GM18873 (cell line): ENCODE measurements around the gene ALKBH1.
"Not testable (repeated sequence)": the region's sequence is repeated elsewhere in the genome, so short reads cannot be mapped to it uniquely, and the experiment has no call there.

Experiments
- ATAC-seq: cut with Tn5 transposase; IDR thresholded peaks from one replicate; pipeline ENCODE4 v1.9.1; 2021; ENCODE audit warnings: mild to moderate bottlenecking, moderate library complexity, moderate number of reproducible peaks; ENCODE audit not compliant: unreplicated experiment, low FRiP score

Gene ALKBH1

DNA sequence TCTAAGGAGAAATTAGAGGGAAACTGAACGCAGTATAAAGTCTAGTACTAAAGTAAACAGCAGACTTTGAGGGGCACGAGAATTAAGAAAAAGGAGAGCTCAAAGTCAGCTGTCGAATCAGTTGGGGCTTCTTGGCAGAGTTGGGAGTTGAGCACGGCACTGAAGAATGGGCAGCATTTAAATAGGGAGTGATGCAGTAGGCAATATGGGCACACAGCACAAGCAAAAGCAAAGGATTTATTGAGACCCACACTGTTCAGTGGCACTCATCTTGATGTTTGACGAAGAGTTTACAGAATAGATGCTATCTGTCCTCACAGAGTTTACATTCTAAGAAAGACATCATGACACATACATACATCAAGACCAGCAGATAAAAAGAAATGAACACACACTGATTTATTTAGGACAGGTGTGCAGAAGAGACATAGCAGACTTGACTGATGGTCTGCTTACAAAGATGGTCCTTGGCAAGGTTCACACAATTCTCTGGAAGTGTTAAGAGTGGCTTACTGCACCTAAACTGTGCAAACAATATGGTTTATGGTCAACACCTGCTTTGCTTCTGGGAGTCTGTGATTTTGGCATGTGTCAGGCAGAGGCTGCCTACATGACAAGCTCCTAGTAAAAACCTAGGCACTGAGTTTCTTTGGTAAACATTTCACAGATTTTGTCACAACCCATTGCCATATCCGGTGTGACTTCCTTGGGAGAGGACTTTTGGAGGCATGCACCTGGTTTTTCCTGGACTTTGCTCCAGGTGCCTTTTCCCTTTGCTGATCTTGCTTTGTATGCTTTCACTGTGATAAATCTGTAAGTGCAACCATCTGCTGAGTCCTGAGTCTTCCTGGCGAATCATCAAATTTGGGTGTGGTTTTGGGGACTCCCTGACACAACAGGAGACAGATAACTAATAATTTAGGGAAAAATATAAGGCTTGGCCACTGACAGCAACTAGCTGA, 26.3 kb downstream of the ALKBH1 start:
- ATAC-seq: no peak

DNA sequence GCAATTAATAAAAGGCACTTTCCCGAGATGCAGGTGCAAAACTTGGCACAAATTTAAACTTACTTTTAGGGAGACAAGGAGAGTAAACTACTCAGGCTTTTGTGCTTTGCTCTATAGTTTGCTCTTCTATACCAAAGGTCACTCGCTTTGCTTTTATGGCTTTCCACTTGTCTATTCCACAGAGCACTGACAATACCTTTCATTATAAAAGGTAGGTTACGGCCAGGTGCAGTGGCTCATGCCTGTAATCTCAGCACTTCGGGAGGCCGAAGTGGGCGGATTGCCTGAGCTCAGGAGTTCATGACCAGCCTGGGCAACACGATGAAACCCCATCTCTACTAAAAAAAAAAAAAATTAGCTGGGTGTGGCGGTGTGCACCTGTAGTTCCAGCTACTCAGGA, 32.9 kb downstream of the ALKBH1 start:
- ATAC-seq: no peak

DNA sequence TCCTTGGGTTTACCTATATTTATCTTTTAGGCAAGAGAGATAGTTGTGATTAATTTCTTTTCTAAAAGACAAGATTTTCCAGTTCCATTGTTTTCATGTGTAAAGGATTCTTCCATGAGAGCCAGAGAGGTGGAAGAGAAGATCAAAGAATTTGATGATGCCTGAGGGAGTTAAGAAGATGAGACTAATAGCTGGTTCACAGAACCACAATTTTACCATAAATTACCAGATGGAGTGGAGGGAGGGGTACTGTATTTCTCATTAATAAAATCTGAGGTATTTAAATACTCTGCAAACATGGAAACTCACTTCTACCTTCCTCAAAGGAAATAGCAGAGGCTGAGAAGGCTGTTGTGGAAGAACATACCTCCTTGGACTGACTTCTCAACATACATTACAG, 34.6 kb downstream of the ALKBH1 start:
- no peak for ATAC-seq

DNA sequence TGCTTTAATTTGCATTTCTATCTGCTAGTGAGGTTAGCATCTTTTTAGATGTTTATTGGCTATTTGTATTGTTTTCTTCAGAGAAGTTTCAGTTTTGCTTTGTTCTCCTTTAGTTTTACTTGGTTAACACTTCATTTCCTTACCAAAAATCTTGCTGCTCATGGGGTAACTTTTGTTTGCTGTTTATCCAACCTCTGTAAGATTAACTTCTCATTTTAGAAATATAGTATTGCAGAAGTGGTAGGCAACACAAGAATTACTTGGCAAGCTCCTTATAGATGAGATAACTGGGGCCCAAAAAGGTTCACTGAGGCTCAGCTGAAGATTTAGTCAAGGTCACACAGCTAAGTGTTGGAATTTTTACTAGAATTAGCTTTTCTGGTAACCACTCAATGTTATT, 40.5 kb downstream of the ALKBH1 start:
- no peak for ATAC-seq

DNA sequence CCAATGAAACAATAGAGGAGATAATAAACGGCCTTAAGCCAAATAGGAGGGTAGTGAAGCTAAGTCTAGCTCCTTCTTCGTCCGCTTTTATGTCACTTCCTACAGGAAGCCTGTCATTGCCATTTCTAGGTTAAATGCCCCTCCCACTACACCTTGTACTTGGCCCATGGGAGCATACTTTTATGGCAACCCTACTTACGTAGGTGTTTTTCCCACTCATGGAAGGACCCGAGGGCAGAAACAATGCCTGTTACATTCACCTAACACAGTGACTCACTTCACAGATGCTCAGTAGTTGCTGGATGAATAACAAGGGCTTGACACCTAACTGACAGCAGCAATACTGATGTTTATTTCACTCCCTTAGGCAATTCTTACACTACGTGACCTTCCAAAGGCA, 44.5 kb downstream of the ALKBH1 start:
- no peak for ATAC-seq

DNA sequence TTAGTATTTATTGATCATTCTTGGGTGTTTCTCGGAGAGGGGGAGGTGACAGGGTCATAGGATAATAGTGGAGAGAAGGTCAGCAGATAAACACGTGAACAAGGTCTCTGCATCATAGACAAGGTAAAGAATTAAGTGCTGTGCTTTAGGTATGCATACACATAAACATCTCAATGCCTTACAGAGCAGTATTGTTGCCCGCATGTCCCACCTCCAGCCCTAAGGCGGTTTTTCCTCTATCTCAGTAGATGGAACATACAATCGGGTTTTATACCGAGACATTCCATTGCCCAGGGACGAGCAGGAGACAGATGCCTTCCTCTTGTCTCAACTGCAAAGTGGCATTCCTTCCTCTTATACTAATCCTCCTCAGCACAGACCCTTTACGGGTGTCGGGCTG, 46.3 kb downstream of the ALKBH1 start:
- ATAC-seq: not testable (repeated sequence)

DNA sequence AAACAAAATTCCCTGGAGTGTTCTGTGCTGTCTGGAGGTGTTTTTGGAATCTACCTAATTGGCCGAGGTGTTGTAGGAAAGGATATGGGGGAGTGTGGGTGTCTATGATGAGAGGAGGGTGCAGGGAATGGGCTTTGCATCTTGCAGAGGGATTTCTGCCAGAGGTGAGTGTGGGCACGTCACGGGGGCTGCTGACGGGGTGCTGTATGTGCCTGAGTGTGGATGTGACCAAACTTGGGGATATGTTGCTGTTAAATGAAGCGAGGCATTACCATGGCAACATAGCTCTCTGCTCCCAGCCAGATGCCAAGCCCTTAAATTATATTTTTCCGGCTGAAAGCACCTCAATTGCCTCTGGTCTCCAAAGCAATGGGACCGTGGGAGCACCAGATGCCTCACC, 47.1 kb downstream of the ALKBH1 start:
- no peak for ATAC-seq

DNA sequence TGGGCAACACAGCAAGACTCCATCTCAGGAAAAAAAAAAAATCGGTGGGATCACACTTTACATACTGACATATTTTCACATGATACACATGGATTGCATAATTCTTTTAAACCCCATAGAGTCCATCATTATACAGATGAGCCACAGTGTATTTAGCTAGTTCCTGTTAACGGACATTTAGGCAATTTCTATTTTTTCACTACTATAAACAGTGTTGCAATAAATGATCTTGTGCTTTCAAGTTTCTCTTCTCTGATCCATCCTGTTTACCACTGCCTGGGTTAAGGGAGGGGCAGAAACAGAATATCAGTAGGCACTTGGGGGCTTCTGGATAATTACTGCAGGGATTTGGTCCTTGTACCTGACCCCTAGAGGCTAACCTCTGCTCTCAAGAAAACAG, 48.0 kb downstream of the ALKBH1 start:
- no peak for ATAC-seq

DNA sequence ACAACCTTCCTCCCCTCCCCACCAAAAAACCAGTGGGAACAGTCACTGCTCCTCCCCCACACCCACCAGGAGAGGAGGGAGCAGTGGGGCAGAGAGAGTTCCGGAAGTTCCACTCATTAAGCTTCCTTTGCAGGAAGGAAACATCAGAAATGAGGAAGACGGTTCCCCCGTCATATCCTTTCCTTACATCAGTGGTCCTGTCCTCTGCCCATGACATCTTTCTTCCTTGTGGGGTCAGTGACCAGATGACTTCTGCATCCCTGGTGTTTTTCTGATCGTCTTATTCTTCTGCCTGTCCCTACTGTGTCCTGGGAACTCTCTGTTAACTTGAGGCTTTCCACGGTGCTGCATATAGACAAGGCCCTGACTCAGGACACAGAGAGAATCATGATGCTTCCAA, 50.5 kb downstream of the ALKBH1 start:
- ATAC-seq: no peak

DNA sequence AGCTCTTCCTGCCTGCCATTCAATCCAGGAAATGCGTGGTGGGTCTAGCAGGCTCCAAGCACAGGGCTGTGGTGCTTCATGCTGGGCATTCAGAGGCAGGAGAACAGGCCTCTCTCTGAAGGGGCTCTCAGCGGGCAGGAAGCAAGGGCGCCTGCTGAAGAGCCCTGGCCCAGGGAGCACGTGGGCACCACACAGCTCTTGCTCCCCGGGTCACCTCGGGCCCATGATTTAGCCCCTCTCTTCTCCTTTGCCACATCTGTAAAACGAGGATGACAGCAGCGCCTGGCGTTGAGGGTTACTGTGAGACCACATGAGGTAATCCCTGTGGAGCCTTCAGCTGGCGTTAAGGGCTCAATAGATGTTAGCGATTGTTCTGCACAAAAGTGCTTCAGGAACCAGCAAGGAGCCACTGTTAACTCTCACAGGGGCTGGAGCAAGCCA, 53.8 kb downstream of the ALKBH1 start:
- no peak for ATAC-seq

DNA sequence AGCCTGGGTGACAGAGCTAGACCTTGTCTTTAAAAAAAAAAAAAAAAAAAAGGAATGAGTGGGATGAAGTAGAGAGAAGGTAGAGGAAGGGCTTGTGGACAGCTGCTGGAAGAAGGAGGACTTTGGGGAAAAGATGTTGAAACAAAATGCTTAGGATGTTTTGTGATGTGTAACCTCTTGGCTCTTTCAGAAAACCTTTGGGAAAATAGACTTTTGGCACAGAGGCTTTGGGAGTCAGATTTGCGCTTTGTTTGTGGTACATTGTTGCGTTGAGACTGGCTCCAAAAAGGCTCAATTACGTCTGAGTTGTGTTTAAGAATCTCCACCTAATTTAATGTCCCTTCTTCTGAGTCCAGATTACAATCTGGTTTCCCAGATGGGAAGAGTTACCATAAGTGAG, 58.5 kb downstream of the ALKBH1 start:
- no peak for ATAC-seq

DNA sequence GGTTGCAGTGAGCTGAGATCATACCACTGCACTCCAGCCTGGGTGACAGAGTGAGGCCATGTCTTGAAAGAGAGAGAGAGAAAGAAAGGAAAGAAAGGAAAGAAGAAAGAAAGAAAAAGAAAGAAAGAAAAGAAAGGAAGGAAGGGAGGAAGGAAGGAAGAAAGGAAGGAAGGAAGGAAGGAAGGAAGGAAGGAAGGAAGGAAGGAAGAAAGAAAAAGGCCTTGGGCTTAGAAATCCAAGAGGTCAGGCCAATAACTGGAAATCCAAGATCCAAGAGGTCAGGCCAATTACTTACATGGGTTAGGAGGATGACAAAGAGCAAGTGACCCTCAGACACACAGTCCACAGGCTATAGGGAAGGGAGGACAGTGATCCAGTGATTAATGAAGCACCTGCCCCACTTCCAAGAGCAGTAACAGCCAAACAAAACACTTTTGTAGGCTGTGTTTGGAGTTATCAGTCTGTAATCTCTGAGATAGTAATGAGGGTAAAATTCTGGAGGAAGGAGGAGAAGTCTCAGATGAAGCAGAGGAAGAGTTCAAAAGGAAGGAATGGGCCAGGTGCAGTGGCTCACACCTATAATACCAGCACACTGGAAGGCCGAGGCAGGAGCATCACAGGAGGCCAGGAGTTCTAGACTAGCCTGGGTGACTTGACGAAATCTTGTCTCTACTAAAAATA, 59.2 kb downstream of the ALKBH1 start:
- ATAC-seq: no peak

DNA sequence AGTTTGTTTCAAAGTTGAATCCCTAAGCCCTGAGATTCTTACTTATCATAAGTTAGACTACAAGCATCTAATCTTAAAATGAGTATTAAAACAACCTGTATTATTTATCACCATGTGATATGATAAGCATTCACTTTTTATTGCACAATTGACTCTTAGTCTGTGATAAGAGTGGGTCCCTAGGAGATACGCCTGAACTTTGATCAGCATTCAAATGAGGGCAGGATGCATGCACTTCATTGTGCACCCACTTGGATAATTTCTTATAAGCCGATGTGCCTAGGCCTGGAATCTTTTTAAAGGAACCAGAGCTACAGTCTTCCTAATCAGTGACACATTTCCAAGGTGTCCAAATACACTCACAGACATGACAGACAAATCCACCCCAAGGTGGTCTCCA, 60.0 kb downstream of the ALKBH1 start:
- ATAC-seq: no peak

DNA sequence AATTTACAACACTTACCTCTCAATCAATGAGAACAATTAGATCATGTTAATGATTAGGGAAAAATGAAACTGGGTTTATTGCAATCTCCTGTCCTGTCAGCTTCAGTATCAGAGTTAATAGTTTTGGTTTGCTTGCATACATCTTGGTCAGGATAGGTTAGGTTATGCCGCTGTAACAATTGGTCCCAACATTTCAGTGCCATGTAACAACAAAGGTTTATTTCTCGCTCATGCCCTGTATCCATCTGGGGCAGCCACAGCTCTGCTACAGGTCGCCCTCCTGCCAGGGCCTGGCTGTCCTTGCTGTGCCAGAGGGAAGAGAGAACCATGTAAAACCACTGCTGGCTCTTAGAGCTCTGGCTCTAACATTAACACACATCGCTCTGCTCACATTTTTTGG, 60.9 kb downstream of the ALKBH1 start:
- no peak for ATAC-seq

DNA sequence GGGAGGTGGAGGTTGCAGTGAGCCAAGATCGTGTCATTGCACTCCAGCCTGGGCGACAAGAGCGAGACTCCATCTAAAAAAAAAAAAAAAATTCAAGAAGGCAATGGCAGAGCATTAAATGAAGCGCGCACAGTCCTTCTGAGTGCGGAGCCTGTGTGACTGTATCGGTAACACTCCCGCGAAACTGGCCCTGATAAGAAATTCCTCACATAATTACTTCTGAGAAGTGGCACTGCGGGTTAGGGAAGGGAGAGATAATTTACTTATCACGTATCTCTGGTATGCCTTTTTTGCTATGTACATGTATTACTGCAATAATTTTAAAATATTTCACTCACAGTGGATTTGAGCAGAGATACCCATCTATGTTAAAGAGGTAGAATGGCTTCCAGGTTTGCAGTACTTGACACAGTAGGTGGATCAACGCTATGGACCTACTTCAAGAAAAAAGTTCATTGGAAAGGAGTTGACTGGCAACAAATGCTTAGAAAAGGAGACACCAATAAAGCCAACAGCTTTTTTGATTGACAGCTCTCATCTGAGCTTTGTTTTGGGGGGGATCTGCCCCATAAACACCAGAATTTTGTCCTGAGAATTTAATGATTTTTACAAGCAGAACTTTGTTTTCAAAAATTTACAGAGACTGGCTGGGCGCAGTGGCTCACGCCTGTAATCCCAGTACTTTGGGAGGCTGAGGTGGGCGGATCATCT, 62.1 kb downstream of the ALKBH1 start:
- ATAC-seq: no peak

DNA sequence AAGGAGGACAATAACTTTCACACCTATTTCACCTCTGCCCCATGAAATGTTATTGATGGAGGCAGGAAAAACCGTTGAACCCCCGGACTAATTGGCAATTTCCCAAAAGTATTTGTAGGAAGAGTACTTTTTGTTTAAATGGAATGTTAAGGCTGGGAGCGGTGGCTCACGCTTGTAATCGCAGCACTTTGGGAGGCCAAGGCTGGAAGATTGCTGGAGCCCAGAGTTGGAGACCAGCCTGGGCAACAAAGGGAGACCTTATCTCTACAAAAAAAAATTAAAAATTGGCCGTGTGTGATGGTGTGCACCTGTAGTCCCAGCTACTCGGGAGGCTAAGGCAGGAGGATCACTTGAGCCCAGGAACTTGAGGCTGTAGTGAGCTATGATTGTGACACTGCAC, 65.4 kb downstream of the ALKBH1 start:
- ATAC-seq: no peak

DNA sequence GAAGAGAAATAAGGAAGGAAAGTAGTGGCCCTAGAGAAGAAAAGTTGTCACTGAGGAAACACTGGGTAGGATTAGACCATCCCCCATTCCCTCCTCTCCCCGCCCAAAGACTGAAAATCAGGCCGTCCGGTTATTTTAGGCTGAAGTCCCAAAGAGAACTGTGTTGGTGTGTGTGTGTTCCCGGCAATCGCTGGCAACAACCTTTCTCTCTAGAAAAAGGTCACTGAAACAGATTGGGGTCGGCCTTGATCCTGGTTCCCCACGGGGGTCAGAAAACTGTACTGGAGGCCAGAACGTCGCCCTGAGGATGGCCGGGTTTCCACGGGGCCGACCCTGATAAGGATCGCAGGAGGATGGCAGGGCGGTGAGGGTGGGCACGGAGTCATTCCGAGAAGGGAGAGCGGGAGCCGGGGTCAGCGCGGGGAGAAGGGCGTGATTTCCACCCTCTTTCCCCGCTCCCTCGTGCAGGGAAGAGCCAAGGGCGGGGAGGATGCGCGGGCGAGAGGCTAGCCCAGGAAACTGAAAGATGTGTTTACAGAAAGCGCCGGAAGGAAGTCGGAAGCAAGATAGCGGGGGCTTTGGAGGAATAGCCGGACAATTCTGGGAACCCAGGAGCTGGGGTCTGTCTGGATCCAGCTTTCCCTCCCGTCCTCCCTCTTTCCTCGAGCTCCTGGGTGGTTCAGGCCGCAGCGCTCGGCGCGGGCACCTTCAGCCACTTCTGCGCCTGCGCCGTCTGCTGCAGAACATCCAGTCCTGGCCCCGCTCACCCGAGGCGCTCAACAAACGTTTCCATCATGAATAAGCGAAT, 66.1 kb downstream of the ALKBH1 start:
- no peak for ATAC-seq

DNA sequence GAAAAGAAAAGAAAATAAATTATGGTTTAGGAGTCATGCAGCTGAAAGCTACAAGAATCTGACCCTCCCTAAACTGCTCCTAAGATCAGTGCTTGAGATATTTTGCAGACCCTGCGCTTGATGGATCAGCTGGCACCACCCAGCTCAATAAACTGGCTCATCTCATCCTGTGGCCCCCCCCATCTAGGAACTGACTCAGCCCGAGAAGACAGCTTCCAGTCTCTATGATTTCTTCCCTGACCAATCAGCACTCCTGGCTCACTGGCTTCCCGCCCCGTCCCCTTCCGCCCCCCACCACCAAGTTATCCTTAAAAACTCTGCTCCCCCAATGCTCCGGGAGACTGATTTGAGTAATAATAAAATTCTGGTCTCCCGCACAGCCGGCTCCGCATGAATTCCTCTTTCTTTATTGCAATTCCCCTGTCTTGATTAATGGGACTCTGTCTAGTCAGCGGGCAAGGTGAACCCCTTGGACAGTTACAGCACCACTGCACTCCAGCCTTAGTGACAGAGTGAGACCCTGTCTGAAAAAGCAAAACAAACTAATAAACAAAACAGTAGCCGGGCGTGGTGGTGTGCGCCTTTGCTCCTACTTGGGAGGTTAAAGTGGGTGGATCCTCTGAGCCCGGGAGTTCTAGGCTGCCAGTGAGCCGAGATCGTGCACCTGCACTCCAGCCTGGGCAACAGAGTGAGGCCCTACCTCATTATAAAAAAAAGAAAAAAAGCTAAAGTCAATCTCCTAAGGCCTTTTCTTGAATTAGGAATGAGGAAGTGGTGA, 66.9 kb downstream of the ALKBH1 start:
- ATAC-seq: no peak

DNA sequence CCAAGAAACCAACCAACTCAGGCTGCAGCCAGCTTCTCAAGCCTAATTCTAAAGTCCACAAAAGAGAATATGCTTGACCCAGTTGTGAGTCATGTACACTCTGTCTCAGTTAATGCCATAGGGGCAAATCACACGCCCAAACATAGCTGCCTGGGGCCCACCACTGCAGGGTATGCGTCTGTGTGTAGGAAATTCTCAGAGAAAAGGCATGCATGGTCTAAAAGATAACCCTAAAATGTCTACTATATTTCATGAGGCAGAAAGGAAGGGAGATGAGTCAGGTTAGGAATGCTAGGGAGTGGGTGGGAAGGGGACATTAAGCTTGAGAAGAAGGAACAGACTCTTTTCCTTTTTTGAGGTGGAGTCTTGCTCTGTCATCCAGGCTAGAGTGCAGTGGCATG, 69.1 kb downstream of the ALKBH1 start:
- ATAC-seq: no peak

DNA sequence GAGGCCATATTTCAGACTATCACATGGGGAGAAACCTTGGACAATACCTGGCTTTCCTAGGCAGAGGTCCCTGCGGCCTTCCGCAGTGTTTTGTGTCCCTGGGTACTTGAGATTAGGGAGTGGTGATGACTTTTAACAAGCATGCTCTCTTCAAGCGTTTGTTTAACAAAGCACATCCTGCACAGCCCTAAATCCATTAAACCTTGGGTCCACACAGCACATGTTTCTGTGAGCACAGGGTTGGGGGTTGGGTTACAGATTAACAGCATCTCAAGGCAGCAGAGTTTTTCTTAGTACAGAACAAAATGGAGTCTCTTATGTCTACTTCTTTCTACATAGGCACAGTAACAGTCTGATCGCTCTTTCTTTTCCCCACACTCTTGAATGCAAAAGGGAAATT, 72.0 kb downstream of the ALKBH1 start:
- not testable (repeated sequence) for ATAC-seq
